ENCODE results near the gene CNTD1.

- TF ChIP-seq CTCF (tag by site-specific recombination; IDR thresholded peaks at IDR 0.05) (no peak), ZNF121 (tag by site-specific recombination; IDR thresholded peaks at IDR 0.05) (no peak), ZSCAN16 (tag by site-specific recombination; IDR thresholded peaks at IDR 0.05) (no peak), ZNF639 (tag by site-specific recombination; IDR thresholded peaks at IDR 0.05) (no peak), ZNF558 (tag by site-specific recombination; IDR thresholded peaks at IDR 0.05) (no peak), ZNF350 (tag by site-specific recombination; IDR thresholded peaks at IDR 0.05) (no peak), ZBTB10 (tag by site-specific recombination; IDR thresholded peaks at IDR 0.05) (no peak), ZNF24 (tag by site-specific recombination; IDR thresholded peaks at IDR 0.05) (no peak), ZSCAN5A (tag by site-specific recombination; IDR thresholded peaks at IDR 0.05) (no peak), MYNN (tag by site-specific recombination; IDR thresholded peaks at IDR 0.05; ENCODE audit: borderline replicate concordance) (no peak), IKZF3 (tag by site-specific recombination; IDR thresholded peaks at IDR 0.05) (no peak), ZFP41 (tag by site-specific recombination; IDR thresholded peaks at IDR 0.05; ENCODE audit: borderline replicate concordance) (no peak), ZBTB21 (tag by site-specific recombination; IDR thresholded peaks at IDR 0.05) (no peak), PBX3 (CRISPR knock-in tag; IDR thresholded peaks at IDR 0.05) (no peak)
These were observed 6.3 kb downstream of the CNTD1 start for GRCh38 chr17:42804918-42805367.
